Muscle of arm (tissue), 12 donors: ENCODE data around the gene MYL5. TPM values are rescaled to one million over a fixed set of nuclear protein-coding genes. Genes with fewer than 3 reads are reported as not detected.
A peak's percentile ranks its signal among the peaks of the same experiment; 100 is the strongest.
"Not testable (repeated sequence)": the region's sequence is repeated elsewhere in the genome, so short reads cannot be mapped to it uniquely, and the experiment has no call there.

Source experiments
- DNase-seq: peaks from one replicate; pipeline ENCODE4 v3.0.0-alpha.2; 2013
- polyA plus RNA-seq, 12 donors: library from polyadenylated mRNA; unstranded; fragments of 120-200 nt; gene quantifications; one replicate each; pipeline ENCODE4 v1.2.1, GENCODE V29; 2013; ENCODE audit not compliant: insufficient read length in 12 of 12

MYL5 gene
- polyA plus RNA-seq, 12 donors, result 215 to 1,381 (median 850) TPM; not detected in 1

DNA sequence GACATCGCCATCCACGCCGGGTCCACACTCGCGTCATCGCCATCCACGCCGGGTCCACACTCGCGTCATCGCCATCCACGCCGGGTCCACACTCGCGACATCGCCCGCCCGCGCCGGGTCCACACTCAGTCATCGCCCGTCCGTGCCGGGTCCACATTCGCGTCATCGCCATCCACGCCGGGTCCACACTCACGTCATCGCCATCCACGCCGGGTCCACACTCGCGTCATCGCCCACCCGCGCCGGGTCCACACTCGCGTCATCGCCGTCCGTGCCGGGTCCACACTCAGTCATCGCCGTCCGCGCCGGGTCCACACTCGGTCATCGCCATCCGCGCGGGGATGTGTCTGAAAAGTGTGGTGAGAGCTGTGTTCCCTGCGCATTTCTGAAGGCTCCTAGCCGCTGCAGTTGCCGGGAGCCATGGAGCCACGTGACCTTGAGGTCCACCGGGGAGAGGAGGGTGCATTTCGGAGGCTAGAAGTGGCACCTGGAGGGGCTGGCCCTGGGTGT lies 48.6 kb downstream of the MYL5 start:
- no peak for DNase-seq

DNA sequence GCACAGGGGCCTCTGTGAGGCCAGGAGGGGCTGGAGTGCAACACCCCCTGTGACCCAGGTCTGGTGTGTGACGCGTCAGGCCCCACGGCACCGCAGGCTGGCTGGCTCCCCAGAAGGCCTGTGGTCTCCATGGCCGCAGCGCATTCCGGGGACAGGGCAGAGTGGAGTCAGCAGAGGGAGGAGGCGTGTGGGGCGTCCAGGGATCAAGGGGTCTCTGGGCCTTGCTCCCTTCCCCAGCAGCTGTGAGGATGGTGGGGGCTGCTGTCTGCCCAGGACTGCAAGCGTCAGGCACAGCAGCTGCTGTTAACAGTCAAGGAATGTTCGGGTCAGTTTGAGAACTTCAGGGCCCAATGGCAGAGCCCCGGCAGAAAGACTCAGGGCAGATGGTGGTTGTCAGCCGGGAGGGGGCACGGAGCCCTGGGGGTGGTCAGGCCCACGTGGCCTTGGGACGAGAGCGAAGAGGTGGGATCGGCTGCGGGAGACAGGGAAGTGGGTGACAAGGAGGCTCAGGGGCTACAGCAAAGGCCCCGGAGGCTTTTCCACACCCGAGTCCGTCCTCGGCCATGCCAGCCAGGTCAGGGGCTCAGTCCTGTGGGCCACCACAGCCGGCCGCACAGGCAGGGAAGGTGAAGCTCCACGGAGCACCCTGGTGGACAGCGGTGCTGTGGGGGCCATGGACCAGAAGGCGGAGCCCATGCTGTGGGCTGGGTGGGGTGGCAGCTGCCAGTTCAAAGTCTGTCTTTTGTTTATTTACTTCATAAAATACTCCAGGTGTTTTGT lies 49.6 kb downstream of the MYL5 start:
- DNase-seq, result peak; percentile 45

DNA sequence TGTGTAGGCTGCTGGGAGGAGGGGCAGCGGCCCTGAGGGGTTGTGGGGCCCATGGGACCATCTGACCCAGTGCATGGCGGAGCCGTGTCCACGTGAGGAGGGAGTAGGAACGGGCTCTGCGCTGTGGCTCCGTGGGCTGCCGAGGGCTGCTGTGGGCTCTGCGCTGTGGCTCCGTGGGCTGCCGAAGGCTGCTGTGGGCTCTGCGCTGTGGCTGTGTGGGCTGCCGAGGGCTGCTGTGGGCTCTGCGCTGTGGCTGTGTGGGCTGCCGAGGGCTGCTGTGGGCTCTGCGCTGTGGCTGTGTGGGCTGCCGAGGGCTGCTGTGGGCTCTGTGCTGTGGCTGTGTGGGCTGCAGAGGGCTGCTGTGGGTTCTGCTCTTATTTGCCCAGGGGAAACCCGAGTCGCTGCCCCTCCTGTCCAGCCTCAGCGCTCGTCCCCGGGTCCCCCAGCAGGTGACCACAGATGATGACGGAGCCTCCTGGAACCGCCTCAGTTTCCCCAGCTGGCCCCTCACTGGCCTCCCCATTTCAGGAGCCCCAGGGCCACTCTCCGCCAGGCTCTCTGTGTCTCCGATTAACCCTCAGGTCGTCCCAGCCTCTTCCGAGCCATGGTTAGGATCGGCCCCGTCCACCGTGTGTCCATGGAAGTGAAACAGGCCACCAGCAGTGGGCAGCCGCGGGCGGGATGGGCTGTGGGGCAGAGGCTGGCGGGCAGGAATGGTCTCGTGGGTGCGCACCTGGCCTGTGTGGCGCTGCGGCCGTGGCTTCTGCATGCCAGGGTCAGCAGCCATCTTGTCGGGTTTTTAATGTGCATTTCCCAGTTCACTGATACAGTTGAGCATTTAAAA lies 51.3 kb downstream of the MYL5 start:
- DNase-seq, result no peak

DNA sequence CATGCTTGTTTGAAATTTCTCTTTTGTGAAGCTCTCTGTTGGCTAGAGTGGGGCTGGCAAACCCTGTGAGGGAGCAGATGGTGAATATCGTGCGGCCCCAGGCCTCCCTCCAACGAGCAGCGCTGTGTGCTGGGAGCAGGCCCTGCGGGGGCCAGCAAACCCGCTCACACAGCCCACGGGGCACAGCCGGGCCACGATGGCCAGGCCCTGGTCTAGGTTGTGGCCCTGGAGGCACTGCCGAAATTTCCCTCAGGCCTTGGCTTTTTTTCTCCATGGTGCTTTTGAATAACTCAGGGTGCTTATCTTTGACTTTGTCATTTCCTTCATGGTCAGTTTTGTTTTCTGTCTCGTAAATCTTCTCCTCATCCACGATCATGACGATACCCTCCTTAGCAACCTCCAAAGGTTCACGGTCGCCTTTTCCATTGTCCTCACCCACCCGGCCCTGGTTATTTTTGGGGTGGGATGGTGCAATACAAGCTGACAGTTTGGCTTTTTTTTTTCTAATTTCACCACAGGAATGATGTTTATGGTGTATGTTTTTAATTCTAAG lies 52.0 kb downstream of the MYL5 start:
- no peak for DNase-seq

DNA sequence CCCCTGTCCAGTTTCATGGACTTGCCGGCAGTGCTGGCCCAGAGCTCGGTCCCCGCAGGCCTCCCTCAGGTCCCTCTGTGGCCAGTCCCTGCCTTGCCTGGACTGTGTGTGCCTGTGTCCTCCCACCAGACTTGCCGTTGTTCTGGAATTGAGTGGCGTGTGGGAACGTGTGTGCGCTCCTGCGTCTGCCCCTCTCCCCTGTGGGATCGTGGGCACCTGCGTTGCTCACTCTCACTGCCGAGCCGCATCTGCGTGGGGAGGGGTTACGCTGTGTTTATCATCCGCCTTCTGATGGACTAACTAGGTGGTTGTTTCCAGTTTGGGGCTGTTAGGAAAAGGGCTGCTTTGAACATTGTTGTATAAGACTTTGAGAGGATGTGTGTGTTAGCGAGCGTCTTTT lies 52.5 kb downstream of the MYL5 start:
- no peak for DNase-seq

DNA sequence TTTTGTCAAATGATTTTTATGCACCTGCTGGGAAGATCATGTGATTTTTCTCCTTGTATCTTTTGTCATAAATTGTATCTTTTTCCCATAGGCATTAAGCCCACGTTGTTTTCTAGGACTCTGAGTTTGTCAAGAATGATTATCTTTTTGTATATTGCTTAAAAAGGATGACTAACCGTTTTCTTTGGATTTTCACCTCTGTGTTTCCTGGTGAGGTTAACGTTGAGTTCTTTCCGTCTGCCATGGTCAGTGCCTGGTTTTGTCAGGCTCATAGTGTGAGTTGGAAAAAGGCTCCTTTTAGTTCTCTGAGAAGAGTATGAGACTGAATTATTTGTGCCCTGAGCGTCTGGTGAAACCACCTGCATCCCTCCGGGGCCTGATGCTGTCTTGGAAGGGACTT lies 53.2 kb downstream of the MYL5 start:
- no peak for DNase-seq

DNA sequence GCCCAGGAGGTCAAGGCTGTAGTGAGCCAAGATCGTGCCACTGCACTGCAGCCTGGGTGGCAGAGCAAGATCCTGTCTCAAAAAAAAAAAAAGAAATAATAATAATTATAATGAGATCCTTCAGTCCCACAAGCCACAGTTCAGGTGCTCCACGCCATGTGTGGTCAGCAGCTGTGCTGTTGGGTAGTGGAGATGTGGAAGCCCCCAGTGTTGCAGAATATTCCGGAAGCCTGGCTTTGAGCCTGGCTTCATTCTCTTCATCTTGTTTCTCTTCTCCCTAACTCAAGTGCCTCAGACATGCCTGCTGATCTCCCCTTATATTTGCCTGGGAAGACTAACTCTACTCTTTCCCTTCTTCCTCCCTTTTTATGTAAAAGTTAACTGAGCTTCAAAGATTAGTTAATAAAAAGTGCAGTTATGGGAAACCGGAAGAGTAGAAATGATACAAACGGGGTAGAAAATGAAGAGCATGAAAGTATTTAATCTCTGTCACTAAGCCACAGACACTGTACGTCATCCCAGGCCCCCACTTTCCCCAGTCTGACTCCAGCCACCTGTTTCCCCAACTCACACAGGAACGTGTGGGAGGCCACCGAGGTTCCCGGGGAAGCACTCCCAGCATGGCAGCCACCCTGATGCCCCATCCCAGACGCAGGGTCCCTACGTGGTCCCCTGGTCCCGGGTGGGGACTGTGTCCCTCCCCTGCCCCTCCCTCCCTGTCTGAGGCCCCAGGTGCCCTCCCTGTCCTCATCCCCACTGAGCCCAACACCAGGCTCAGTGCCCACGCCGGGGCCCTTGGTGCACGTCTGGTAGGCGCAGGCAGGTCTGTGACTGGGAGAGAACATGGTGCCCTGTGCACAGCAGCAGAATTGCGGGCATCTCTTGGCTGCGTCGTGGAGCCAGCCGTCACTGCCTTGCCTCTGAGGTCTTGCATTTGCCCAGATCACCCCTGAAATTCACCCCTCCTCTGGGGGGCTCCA lies 55.3 kb downstream of the MYL5 start:
- no peak for DNase-seq

DNA sequence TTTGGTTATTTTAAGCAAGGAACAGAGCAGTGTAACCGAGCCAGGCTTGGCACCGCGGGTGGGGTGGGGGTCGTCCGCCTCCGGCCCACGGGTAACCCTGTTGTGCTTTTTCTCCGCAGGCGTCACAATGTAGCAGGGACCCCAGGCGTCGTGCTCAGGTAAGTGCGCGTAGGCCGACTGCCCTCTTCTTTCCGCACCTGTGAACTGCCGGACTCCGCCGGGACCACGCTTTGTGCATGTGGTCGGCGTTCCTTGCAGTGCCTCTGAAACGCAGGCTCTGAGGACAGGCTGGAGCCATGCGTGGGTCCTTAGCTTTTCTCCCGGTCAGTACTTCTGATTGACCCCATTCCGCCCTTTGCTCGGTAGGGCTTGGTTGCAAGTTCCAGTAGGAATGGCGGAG lies 56.2 kb downstream of the MYL5 start:
- DNase-seq, result no peak

DNA sequence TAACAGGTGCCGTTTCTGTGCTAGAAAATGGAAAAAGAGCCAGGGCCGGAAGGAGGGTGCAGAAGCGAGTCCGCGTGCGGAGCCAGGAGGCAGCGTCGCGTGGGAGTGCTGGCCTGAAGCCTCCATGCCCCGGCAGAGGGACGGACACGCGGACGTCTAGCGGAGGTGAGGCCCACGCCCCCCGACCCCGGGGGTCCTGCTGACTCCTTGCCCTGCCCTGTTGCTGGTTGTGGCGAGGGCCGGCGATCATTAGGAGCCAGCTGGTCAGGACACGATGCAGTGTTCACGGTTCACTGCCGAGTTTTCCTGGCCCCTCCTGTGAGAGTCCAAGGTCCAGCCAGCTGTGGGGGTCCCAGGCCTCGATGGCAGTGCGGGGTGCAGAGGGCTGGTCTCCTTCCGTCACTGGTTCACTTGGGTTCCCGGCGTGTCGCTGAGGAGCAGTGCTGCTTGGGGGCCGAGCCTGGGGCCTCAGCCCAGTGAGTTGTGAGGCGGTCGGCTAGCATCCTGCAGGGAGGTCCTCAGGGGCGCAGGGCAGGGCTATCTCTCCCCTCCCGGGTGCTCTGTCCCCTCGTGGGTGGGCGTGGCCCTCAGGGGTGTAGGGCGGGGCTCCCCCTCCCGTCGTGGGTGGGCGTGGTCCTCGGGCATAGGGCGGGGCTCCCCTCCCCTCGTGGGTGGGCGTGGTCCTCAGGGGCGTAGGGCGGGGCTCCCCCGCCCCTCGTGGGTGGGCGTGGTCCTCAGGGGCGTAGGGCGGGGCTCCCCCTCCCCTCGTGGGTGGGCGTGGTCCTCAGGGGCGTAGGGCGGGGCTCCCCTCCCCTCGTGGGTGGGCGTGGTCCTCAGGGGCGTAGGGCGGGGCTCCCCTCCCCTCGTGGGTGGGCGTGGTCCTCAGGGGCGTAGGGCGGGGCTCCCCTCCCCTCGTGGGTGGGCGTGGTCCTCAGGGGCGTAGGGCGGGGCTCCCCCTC lies 56.9 kb downstream of the MYL5 start:
- not testable (repeated sequence) for DNase-seq

Other genes with a start within 250 kb of the MYL5 start
- 10 to 100 TPM in 11 of 12 donors, not detected in 1; 15.7 to 32.1 (median 24.5) TPM for gene ZNF721, start 175.4 kb upstream of the MYL5 start, polyA plus RNA-seq
- gene PIGG, start 175.3 kb upstream of the MYL5 start, polyA plus RNA-seq, result 10 to 100 TPM in 11 of 12 donors, not detected in 1; 25.1 to 57.2 (median 36.2) TPM
- under 1 TPM in 2 of 12 donors, not detected in 10; 0.19 to 0.74 TPM for gene TMEM271, start 98.2 kb upstream of the MYL5 start, polyA plus RNA-seq
- gene PDE6B, start 49.0 kb upstream of the MYL5 start, polyA plus RNA-seq, result 10 to 100 TPM in 10 of 12 donors, 1 to 10 TPM in 1, not detected in 1; 9.2 to 34.5 (median 13.0) TPM
- 100 to 1,000 TPM in 11 of 12 donors, not detected in 1; 197 to 329 (median 273) TPM for gene ATP5ME, start 266 bp upstream of the MYL5 start, polyA plus RNA-seq
- gene SLC49A3, start 14.6 kb downstream of the MYL5 start, polyA plus RNA-seq, result 10 to 100 TPM in 8 of 12 donors, 1 to 10 TPM in 2, not detected in 2; 6.5 to 33.9 (median 24.1) TPM
- 100 to 1,000 TPM in 1 of 12 donors, 10 to 100 TPM in 10, not detected in 1; 41.0 to 103 (median 56.2) TPM for gene PCGF3, start 31.3 kb downstream of the MYL5 start, polyA plus RNA-seq
- 1 to 10 TPM in 1 of 12 donors, under 1 TPM in 9, not detected in 2; 0.12 to 1.7 (median 0.33) TPM for gene CPLX1, start 151.6 kb downstream of the MYL5 start, polyA plus RNA-seq